ENCODE results near the gene CKM.

- TF ChIP-seq CTCF (conservative IDR thresholded peaks at IDR 0.05) (no peak), ZFX (IDR thresholded peaks at IDR 0.05) (no peak)
These were observed 41.3 kb upstream of the CKM start for GRCh38 chr19:45363861-45364459.

All from C4-2B (cell line).